LNCaP clone FGC (cell line): ENCODE results near the gene TNS3.

Experiments used
- DNase-seq: peaks from one replicate; pipeline ENCODE4 v3.0.0-alpha.2; 2011; ENCODE audit warnings: low read depth
- H3K4me3 ChIP-seq: 2 replicates; pipeline ENCODE4 v1.5.1; 2011; ENCODE audit warnings: mild to moderate bottlenecking, low read depth, low read length, control low read depth
- CTCF ChIP-seq: IDR thresholded peaks from 2 replicates; pipeline ENCODE4 v1.5.1; 2012; ENCODE audit warnings: mild to moderate bottlenecking; ENCODE audit not compliant: control insufficient read depth, insufficient read depth; ENCODE audit errors: extremely low read depth

Gene TNS3

GRCh38 chr7:47573758-47574481 lies 8.0 kb downstream of the TNS3 start:
- no peak for TF ChIP-seq CTCF
- H3K4me3 ChIP-seq = no peak overlapping the region
- no peak for DNase-seq

DNA sequence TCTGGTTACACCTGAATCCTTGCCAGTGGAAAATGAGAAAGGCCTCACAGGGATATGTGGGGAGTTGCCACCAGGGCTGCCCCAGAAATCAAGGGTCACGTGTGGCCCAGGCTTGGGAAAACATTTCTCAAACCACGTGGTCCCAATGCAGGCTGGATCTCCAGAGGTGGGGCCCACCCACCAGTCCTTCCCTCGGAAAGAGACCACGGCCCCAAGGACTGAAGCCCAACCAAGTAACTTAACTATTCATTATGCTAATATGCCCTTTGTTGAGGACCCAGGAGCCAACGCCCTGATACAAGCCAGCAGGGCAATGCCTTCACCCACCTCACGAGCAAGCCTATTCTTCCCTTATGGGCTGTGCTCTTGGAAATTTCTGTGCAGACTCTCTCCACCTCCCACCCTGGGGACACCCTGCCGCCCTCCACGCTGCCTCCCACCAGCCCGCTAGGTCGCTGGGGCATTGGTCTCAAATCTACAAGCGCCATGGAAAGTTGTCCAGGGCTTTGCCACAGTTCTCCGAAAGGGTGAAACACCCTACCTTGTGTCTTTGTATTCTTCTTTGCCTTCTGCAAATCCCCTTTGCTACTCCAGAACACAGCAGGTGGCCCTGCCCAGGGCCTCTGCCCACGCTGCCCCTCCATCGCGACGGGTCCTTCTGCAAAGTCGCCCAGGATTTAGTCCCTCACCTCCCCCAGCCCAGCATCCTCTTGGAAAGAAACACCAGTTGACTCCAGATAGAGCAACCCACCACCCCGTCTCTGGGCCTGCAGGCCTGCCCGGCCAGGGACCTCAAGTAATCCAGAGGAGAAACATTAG lies 8.8 kb downstream of the TNS3 start:
- TF ChIP-seq CTCF = no peak
- no peak overlapping the region for H3K4me3 ChIP-seq
- DNase-seq = no peak

GRCh38 chr7:47572094-47572445 lies 9.8 kb downstream of the TNS3 start:
- no peak overlapping the region for H3K4me3 ChIP-seq

GRCh38 chr7:47571331-47572093 lies 10.4 kb downstream of the TNS3 start:
- H3K4me3 ChIP-seq = no peak overlapping the region
- DNase-seq = no peak
- TF ChIP-seq CTCF = no peak

More at GRCh38 chr7:47572094-47572445, 9.8 kb downstream of the TNS3 start:
- TF ChIP-seq CTCF = no peak
- no peak for DNase-seq

DNA sequence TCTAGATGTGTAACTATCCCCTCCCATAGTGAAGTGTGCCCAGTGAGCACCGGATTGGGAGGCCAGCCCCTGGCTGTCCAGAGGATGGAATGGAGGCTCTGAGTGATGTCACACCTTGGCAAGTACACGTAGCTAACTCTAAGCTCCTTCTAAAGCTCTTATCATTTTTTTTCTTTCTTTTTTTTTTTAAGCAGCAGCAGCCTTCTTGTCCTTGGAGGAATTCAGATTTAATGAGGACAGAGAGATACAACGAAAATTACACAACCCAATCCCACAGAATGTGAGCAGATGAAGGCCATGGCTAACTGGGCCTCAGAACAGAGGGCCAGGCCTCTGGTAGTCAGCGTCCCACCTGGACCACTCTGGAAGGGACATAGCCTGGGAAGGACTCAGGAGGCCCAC lies 11.3 kb downstream of the TNS3 start:
- no peak overlapping the region for H3K4me3 ChIP-seq
- TF ChIP-seq CTCF = no peak
- DNase-seq = no peak

- no peak for DNase-seq
- H3K4me3 ChIP-seq = no peak overlapping the region
- TF ChIP-seq CTCF = no peak
Observed at GRCh38 chr7:47568547-47568946, 13.4 kb downstream of the TNS3 start.
